HEK293 (cell line): Measurements from ENCODE around the gene TEX28.

Experiments used
- CTCF ChIA-PET: fragments of 350-600 bp; formaldehyde crosslinking; extraction: SDS; loops from one replicate; lab custom pipeline; 2021; ENCODE audit warnings: antibody characterized with exemption; lab: Yijun Ruan, JAX
- POLR2A ChIA-PET: fragments of 300-600 bp; formaldehyde crosslinking; extraction: SDS; loops from one replicate; lab custom pipeline; 2020; ENCODE audit warnings: antibody characterized with exemption, inconsistent platforms; lab: Yijun Ruan, JAX
- H3K27ac ChIP-seq: fragments of 200-500 bp; sonication (Bioruptor generic); 2 replicates; pipeline ENCODE4 v1.5.1; 2014; ENCODE audit warnings: low read depth, low read length, control low read depth, inconsistent platforms; ENCODE audit errors: extremely low read depth
- H3K36me3 ChIP-seq, 2 experiments: fragments of 200-500 bp in 1 of 2; sonication (Bioruptor generic) in 1 of 2; 1 replicate in 1 of 2; 2 replicates in 1 of 2; pipeline ENCODE4 v1.5.1; 2014 to 2017; ENCODE audit warnings: inconsistent platforms in 2 of 2, low read length in 2 of 2; ENCODE audit not compliant: control insufficient read depth in 2 of 2, insufficient read depth in 1 of 2
- H3K4me1 ChIP-seq: fragments of 200-500 bp; sonication (Bioruptor generic); 2 replicates; pipeline ENCODE4 v1.5.1; 2014; ENCODE audit warnings: mild to moderate bottlenecking, low read length, inconsistent platforms; ENCODE audit not compliant: control insufficient read depth, insufficient read depth
- H3K4me3 ChIP-seq: 2 replicates; pipeline ENCODE4 v1.5.1; 2011; ENCODE audit warnings: low read depth, mild to moderate bottlenecking, control low read depth, low read length, moderate library complexity
- H3K9me3 ChIP-seq: fragments of 200-500 bp; sonication (Bioruptor generic); 2 replicates; pipeline ENCODE4 v1.5.1; 2014; ENCODE audit warnings: low read depth, low read length, inconsistent platforms; ENCODE audit not compliant: control insufficient read depth, insufficient read depth
- BCL11A ChIP-seq: fragments of 450-650 bp; formaldehyde crosslinking; IDR thresholded peaks from 2 replicates; pipeline ENCODE4 v1.5.1; 2016; ENCODE audit warnings: low read depth, missing biosample characterization, missing genetic modification characterization
- GFI1B ChIP-seq: fragments of 450-650 bp; formaldehyde crosslinking; IDR thresholded peaks from 2 replicates; pipeline ENCODE4 v1.5.1; 2016; ENCODE audit warnings: missing biosample characterization, missing genetic modification characterization
- GLIS2 ChIP-seq: fragments of 450-650 bp; formaldehyde crosslinking; IDR thresholded peaks from 2 replicates; pipeline ENCODE4 v1.5.1; 2016; ENCODE audit warnings: missing biosample characterization, missing genetic modification characterization
- HOXA7 ChIP-seq: sonication (generic); formaldehyde crosslinking; IDR thresholded peaks from 2 replicates; pipeline ENCODE4 v1.8.1; 2022; ENCODE audit warnings: missing genetic modification reagents, borderline replicate concordance
- SALL2 ChIP-seq: fragments of 450-650 bp; formaldehyde crosslinking; IDR thresholded peaks from 2 replicates; pipeline ENCODE4 v1.5.0; 2017; ENCODE audit warnings: missing biosample characterization, mild to moderate bottlenecking, missing genetic modification characterization, borderline replicate concordance
- ZBTB10 ChIP-seq: fragments of 450-650 bp; formaldehyde crosslinking; IDR thresholded peaks from 2 replicates; pipeline ENCODE4 v1.5.1; 2016; ENCODE audit warnings: missing biosample characterization, missing genetic modification characterization
- ZNF157 ChIP-seq: fragments of 450-650 bp; formaldehyde crosslinking; IDR thresholded peaks from 2 replicates; pipeline ENCODE4 v1.5.1; 2016; ENCODE audit warnings: missing biosample characterization, missing genetic modification characterization
- ZNF175 ChIP-seq: fragments of 450-650 bp; formaldehyde crosslinking; IDR thresholded peaks from 2 replicates; pipeline ENCODE4 v1.5.1; 2016; ENCODE audit warnings: missing biosample characterization, missing genetic modification characterization
- ZNF19 ChIP-seq: fragments of 450-650 bp; formaldehyde crosslinking; IDR thresholded peaks from 2 replicates; pipeline ENCODE4; 2016; ENCODE audit warnings: missing biosample characterization, missing genetic modification characterization, low read depth
- ZNF202 ChIP-seq: fragments of 450-650 bp; formaldehyde crosslinking; IDR thresholded peaks from 2 replicates; pipeline ENCODE4 v1.5.1; 2016; ENCODE audit warnings: missing biosample characterization, missing genetic modification characterization, borderline replicate concordance
- ZNF302 ChIP-seq: fragments of 450-650 bp; formaldehyde crosslinking; IDR thresholded peaks from 2 replicates; pipeline ENCODE4 v1.5.1; 2016; ENCODE audit warnings: missing biosample characterization, missing genetic modification characterization, low read depth
- ZNF324 ChIP-seq: fragments of 450-650 bp; formaldehyde crosslinking; IDR thresholded peaks from 2 replicates; pipeline ENCODE4 v1.5.1; 2016; ENCODE audit warnings: missing biosample characterization, missing genetic modification characterization
- ZNF416 ChIP-seq: fragments of 450-650 bp; formaldehyde crosslinking; IDR thresholded peaks from 2 replicates; pipeline ENCODE4 v1.5.1; 2016; ENCODE audit warnings: missing biosample characterization, missing genetic modification characterization
- ZNF521 ChIP-seq: fragments of 450-650 bp; formaldehyde crosslinking; IDR thresholded peaks from 2 replicates; pipeline ENCODE4 v1.5.1; 2017; ENCODE audit warnings: missing biosample characterization, mild to moderate bottlenecking, missing genetic modification characterization
- ZNF530 ChIP-seq: fragments of 450-650 bp; formaldehyde crosslinking; IDR thresholded peaks from 2 replicates; pipeline ENCODE4 v1.5.1; 2016; ENCODE audit warnings: low read depth, missing biosample characterization, missing genetic modification characterization
- ZNF600 ChIP-seq: fragments of 450-650 bp; formaldehyde crosslinking; IDR thresholded peaks from 2 replicates; pipeline ENCODE4 v1.5.1; 2016; ENCODE audit warnings: missing biosample characterization, missing genetic modification characterization
- ZNF623 ChIP-seq: fragments of 450-650 bp; formaldehyde crosslinking; IDR thresholded peaks from 2 replicates; pipeline ENCODE4 v1.5.1; 2016; ENCODE audit warnings: missing biosample characterization, missing genetic modification characterization
- ZNF624 ChIP-seq: fragments of 450-650 bp; formaldehyde crosslinking; IDR thresholded peaks from 2 replicates; pipeline ENCODE4 v1.5.1; 2017; ENCODE audit warnings: missing biosample characterization, missing genetic modification characterization
- ZNF707 ChIP-seq: fragments of 450-650 bp; formaldehyde crosslinking; IDR thresholded peaks from 2 replicates; pipeline ENCODE4 v1.5.1; 2016; ENCODE audit warnings: missing biosample characterization, missing genetic modification characterization
- ZNF747 ChIP-seq: fragments of 450-650 bp; formaldehyde crosslinking; IDR thresholded peaks from 2 replicates; pipeline ENCODE4 v1.5.1; 2016; ENCODE audit warnings: missing biosample characterization, missing genetic modification characterization
- ZNF768 ChIP-seq: fragments of 450-650 bp; formaldehyde crosslinking; IDR thresholded peaks from 2 replicates; pipeline ENCODE4 v1.5.1; 2018; ENCODE audit warnings: missing biosample characterization, mild to moderate bottlenecking, missing genetic modification characterization
- ZNF785 ChIP-seq: fragments of 450-650 bp; formaldehyde crosslinking; IDR thresholded peaks from 2 replicates; pipeline ENCODE4 v1.5.1; 2016; ENCODE audit warnings: missing biosample characterization, missing genetic modification characterization
- ZNF830 ChIP-seq: fragments of 450-650 bp; IDR thresholded peaks from 2 replicates; pipeline ENCODE4 v1.5.0; 2018; ENCODE audit warnings: missing biosample characterization, missing genetic modification characterization, low read depth, mild to moderate bottlenecking, moderate library complexity
- ZXDB ChIP-seq: fragments of 450-650 bp; formaldehyde crosslinking; IDR thresholded peaks from 2 replicates; pipeline ENCODE4 v1.5.1; 2016; ENCODE audit warnings: missing biosample characterization, missing genetic modification characterization
- TF ChIP-seq, protein P1 (sequence below): fragments of 450-650 bp; formaldehyde crosslinking; conservative IDR thresholded peaks from 2 replicates; pipeline ENCODE4 v1.5.1; 2016; ENCODE audit warnings: low read depth, missing biosample characterization, missing genetic modification characterization
- TF ChIP-seq, protein P2 (sequence below): fragments of 450-650 bp; formaldehyde crosslinking; IDR thresholded peaks from 2 replicates; pipeline ENCODE4 v1.5.1; 2016; ENCODE audit warnings: missing biosample characterization, missing genetic modification characterization
- TF ChIP-seq, protein P3 (sequence below): fragments of 450-650 bp; formaldehyde crosslinking; IDR thresholded peaks from 2 replicates; pipeline ENCODE4 v1.5.1; 2016; ENCODE audit warnings: missing biosample characterization, missing genetic modification characterization
- TF ChIP-seq, protein P4 (sequence below): fragments of 450-650 bp; formaldehyde crosslinking; IDR thresholded peaks from 2 replicates; pipeline ENCODE4 v1.5.1; 2016; ENCODE audit warnings: missing biosample characterization, missing genetic modification characterization

Gene TEX28

GRCh38 chrX:154313147-154313546, 18.2 kb upstream of the TEX28 start:
- CTCF ChIA-PET: interaction anchor here (0.6 to 1.4 kb wide), 3 partner anchors 10 to 299 kb away, joined by 3 to 4 read pairs (median 3); no protein-coding TSS in a partner anchor
- Histone ChIP-seq H3K4me1 (no peaks in the 10 kb centered on the region), H3K27ac (no peak overlapping the region), H3K4me3 (no peak overlapping the region), H3K36me3 (no peaks in the 10 kb centered on the region), H3K9me3 (no peaks in the 10 kb centered on the region)
- TF ChIP-seq, protein P1, sequence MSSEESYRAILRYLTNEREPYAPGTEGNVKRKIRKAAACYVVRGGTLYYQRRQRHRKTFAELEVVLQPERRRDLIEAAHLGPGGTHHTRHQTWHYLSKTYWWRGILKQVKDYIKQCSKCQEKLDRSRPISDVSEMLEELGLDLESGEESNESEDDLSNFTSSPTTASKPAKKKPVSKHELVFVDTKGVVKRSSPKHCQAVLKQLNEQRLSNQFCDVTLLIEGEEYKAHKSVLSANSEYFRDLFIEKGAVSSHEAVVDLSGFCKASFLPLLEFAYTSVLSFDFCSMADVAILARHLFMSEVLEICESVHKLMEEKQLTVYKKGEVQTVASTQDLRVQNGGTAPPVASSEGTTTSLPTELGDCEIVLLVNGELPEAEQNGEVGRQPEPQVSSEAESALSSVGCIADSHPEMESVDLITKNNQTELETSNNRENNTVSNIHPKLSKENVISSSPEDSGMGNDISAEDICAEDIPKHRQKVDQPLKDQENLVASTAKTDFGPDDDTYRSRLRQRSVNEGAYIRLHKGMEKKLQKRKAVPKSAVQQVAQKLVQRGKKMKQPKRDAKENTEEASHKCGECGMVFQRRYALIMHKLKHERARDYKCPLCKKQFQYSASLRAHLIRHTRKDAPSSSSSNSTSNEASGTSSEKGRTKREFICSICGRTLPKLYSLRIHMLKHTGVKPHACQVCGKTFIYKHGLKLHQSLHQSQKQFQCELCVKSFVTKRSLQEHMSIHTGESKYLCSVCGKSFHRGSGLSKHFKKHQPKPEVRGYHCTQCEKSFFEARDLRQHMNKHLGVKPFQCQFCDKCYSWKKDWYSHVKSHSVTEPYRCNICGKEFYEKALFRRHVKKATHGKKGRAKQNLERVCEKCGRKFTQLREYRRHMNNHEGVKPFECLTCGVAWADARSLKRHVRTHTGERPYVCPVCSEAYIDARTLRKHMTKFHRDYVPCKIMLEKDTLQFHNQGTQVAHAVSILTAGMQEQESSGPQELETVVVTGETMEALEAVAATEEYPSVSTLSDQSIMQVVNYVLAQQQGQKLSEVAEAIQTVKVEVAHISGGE: no peak
- TF ChIP-seq ZXDB (tag by site-specific recombination): no peak
- no peak for TF ChIP-seq ZNF324 (tag by site-specific recombination)
- TF ChIP-seq ZNF600: no peak
- TF ChIP-seq ZNF416 (tag by site-specific recombination): no peak
- no peak for TF ChIP-seq ZNF768 (tag by site-specific recombination)
- TF ChIP-seq ZNF530 (tag by site-specific recombination): no peak
- TF ChIP-seq, protein P2, sequence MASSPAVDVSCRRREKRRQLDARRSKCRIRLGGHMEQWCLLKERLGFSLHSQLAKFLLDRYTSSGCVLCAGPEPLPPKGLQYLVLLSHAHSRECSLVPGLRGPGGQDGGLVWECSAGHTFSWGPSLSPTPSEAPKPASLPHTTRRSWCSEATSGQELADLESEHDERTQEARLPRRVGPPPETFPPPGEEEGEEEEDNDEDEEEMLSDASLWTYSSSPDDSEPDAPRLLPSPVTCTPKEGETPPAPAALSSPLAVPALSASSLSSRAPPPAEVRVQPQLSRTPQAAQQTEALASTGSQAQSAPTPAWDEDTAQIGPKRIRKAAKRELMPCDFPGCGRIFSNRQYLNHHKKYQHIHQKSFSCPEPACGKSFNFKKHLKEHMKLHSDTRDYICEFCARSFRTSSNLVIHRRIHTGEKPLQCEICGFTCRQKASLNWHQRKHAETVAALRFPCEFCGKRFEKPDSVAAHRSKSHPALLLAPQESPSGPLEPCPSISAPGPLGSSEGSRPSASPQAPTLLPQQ: no peak
- TF ChIP-seq ZNF521: no peak
- no peak for TF ChIP-seq ZBTB10 (tag by site-specific recombination)
- no peak for TF ChIP-seq ZNF624
- no peak for TF ChIP-seq HOXA7 (CRISPR knock-in tag)
- TF ChIP-seq ZNF19: no peak
- TF ChIP-seq, protein P3, sequence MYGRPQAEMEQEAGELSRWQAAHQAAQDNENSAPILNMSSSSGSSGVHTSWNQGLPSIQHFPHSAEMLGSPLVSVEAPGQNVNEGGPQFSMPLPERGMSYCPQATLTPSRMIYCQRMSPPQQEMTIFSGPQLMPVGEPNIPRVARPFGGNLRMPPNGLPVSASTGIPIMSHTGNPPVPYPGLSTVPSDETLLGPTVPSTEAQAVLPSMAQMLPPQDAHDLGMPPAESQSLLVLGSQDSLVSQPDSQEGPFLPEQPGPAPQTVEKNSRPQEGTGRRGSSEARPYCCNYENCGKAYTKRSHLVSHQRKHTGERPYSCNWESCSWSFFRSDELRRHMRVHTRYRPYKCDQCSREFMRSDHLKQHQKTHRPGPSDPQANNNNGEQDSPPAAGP (tag by site-specific recombination): no peak
- TF ChIP-seq ZNF302 (tag by site-specific recombination): no peak
- no peak for TF ChIP-seq ZNF175 (tag by site-specific recombination)
- TF ChIP-seq GFI1B (tag by site-specific recombination): no peak
- no peak for TF ChIP-seq ZNF202 (tag by site-specific recombination)
- TF ChIP-seq ZNF747 (tag by site-specific recombination): no peak
- POLR2A ChIA-PET: no interaction called here

- no peaks in the 10 kb centered on the region for H3K36me3 ChIP-seq
- POLR2A ChIA-PET: no interaction called here
- H3K9me3 ChIP-seq: no peaks in the 10 kb centered on the region
- H3K27ac ChIP-seq: no peak overlapping the region
- H3K4me1 ChIP-seq: no peaks in the 10 kb centered on the region
- CTCF ChIA-PET: no interaction called here
- H3K4me3 ChIP-seq: no peak overlapping the region
- TF ChIP-seq ZNF623 (tag by site-specific recombination) (no peak), SALL2 (no peak), ZNF830 (tag by site-specific recombination) (no peak), GLIS2 (tag by site-specific recombination) (no peak), ZNF785 (no peak), ZNF707 (tag by site-specific recombination) (no peak), BCL11A (tag by site-specific recombination) (no peak), ZNF157 (no peak)
- TF ChIP-seq, protein P4, sequence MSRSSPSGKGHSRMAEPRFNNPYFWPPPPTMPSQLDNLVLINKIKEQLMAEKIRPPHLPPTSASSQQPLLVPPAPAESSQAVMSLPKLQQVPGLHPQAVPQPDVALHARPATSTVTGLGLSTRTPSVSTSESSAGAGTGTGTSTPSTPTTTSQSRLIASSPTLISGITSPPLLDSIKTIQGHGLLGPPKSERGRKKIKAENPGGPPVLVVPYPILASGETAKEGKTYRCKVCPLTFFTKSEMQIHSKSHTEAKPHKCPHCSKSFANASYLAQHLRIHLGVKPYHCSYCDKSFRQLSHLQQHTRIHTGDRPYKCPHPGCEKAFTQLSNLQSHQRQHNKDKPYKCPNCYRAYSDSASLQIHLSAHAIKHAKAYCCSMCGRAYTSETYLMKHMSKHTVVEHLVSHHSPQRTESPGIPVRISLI: no peak
Observed at GRCh38 chrX:154312116-154312515, 17.2 kb upstream of the TEX28 start.
